SK-N-SH (cell line): ENCODE measurements around the gene FLCN.

Experiments
- ELF1 ChIP-seq: IDR thresholded peaks from 2 replicates; pipeline ENCODE4 v1.4.0; 2012
- POLR2AphosphoS5 ChIP-seq: IDR thresholded peaks from 2 replicates; pipeline ENCODE4 v1.6.1; 2012; ENCODE audit warnings: low read depth, low read length
- TF ChIP-seq, protein P1 (sequence below): fragments of 200-600 bp; sonication (generic); IDR thresholded peaks from 2 replicates; pipeline ENCODE4 v1.6.1; 2017; ENCODE audit warnings: antibody characterized with exemption, mild to moderate bottlenecking, moderate library complexity

DNA sequence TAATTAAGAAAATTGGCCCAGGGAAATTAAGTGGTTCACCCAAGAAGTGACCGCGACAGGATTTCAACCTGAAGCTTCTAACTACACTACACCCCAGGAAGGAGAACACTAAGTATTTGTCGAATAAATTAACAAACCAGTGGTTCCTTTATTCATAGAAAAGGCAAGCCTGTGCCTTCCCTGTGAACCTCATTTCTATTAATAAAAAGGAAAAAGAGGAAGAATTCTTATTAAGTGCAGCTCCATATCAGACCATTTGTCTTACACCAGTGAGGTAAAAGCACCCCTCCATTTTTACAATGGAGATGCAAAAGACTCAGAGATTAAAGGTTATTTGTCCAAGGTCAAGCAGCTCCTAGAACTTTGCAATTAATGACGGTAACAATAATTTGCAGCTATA is 42.3 kb upstream of the FLCN start:
- no peak for TF ChIP-seq ELF1
- TF ChIP-seq, protein P1, sequence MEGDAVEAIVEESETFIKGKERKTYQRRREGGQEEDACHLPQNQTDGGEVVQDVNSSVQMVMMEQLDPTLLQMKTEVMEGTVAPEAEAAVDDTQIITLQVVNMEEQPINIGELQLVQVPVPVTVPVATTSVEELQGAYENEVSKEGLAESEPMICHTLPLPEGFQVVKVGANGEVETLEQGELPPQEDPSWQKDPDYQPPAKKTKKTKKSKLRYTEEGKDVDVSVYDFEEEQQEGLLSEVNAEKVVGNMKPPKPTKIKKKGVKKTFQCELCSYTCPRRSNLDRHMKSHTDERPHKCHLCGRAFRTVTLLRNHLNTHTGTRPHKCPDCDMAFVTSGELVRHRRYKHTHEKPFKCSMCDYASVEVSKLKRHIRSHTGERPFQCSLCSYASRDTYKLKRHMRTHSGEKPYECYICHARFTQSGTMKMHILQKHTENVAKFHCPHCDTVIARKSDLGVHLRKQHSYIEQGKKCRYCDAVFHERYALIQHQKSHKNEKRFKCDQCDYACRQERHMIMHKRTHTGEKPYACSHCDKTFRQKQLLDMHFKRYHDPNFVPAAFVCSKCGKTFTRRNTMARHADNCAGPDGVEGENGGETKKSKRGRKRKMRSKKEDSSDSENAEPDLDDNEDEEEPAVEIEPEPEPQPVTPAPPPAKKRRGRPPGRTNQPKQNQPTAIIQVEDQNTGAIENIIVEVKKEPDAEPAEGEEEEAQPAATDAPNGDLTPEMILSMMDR = no peak
- no peak for TF ChIP-seq POLR2AphosphoS5
